Caco-2 (cell line): ENCODE data around the gene ZNF184. TPM values are rescaled to one million over a fixed set of nuclear protein-coding genes. Genes with fewer than 3 reads are reported as not detected.

Experiments
- BruUV-seq: library from RNA; stranded (reverse); fragments of 400-500 nt; replicated peaks from 2 replicates; lab custom pipeline; 2021; lab: Mats Ljungman, UMichigan
- CTCF ChIA-PET: fragments of 300-600 bp; sonication (Branson Sonifier 250); formaldehyde crosslinking; loops from one replicate; lab custom pipeline; 2022; ENCODE audit warnings: antibody characterized with exemption; lab: Charles Lee
- POLR2A ChIA-PET: fragments of 300-600 bp; sonication (Branson Sonifier 250); formaldehyde crosslinking; loops from one replicate; lab custom pipeline; 2022; ENCODE audit warnings: antibody characterized with exemption; lab: Charles Lee
- DNase-seq, 2 experiments: peaks; one replicate each; pipeline versions ENCODE4 v3.0.0 to v3.0.0-alpha.2; 2020 to 2022
- H3K27me3 ChIP-seq: replicated peaks from 2 replicates; pipeline ENCODE4 v1.6.0; 2011; ENCODE audit warnings: low read length; ENCODE audit not compliant: control insufficient read depth, insufficient read depth
- H3K36me3 ChIP-seq: 2 replicates; pipeline ENCODE4 v1.5.1; 2011; ENCODE audit warnings: low read length; ENCODE audit not compliant: control insufficient read depth, insufficient read depth
- H3K4me1 ChIP-seq: fragments of 250-450 bp; sonication (Bioruptor Pico); 2 replicates; pipeline ENCODE4 v1.5.1; 2020; ENCODE audit warnings: mild to moderate bottlenecking
- H3K4me3 ChIP-seq: 2 replicates; pipeline ENCODE4 v1.5.1; 2011; ENCODE audit warnings: low read depth, mild to moderate bottlenecking, control low read depth, low read length
- H3K9me3 ChIP-seq: fragments of 250-450 bp; sonication (Bioruptor Pico); 2 replicates; pipeline ENCODE4 v1.5.1; 2020; ENCODE audit warnings: mild to moderate bottlenecking, moderate library complexity
- H3K27ac Mint-ChIP-seq: one replicate; pipeline ENCODE4 v1.8.0; 2022; ENCODE audit warnings: mixed read lengths; ENCODE audit not compliant: unreplicated experiment
- H3K27me3 Mint-ChIP-seq: one replicate; pipeline ENCODE4 v1.8.0; 2022; ENCODE audit warnings: mixed read lengths; ENCODE audit not compliant: insufficient read depth, unreplicated experiment
- H3K36me3 Mint-ChIP-seq: one replicate; pipeline ENCODE4 v1.8.0; 2022; ENCODE audit warnings: mild to moderate bottlenecking, mixed read lengths; ENCODE audit not compliant: insufficient read depth, unreplicated experiment
- H3K4me1 Mint-ChIP-seq: one replicate; pipeline ENCODE4 v1.8.0; 2022; ENCODE audit warnings: low read depth, mixed read lengths; ENCODE audit not compliant: unreplicated experiment
- H3K4me3 Mint-ChIP-seq: one replicate; pipeline ENCODE4 v1.8.0; 2022; ENCODE audit warnings: mild to moderate bottlenecking, moderate library complexity, mixed read lengths; ENCODE audit not compliant: unreplicated experiment
- H3K9me3 Mint-ChIP-seq: one replicate; pipeline ENCODE4 v1.8.0; 2022; ENCODE audit warnings: mixed read lengths; ENCODE audit not compliant: unreplicated experiment
- CTCF ChIP-seq, 2 experiments: fragments of 200-600 bp in 1 of 2; IDR thresholded peaks; 1 replicate in 1 of 2; 2 replicates in 1 of 2; pipeline versions ENCODE4 v1.5.1 to v1.8.0; 2011 to 2022; ENCODE audit warnings: antibody characterized with exemption in 1 of 2, control low read depth in 1 of 2, inconsistent platforms in 1 of 2, low read depth in 1 of 2, low read length in 1 of 2, mild to moderate bottlenecking in 1 of 2, moderate library complexity in 1 of 2; ENCODE audit not compliant: insufficient read depth in 1 of 2, severe bottlenecking in 1 of 2, unreplicated experiment in 1 of 2
- intact Hi-C: fragments of 100-400 bp; cut with micrococcal nuclease; formaldehyde crosslinking; loops from one replicate; pipeline ENCODE4 v1.10.0; 2022; ENCODE audit not compliant: unreplicated experiment
- total RNA-seq: library from RNA; stranded (reverse); gene quantifications from 2 replicates; pipeline ENCODE4 v1.2.3, GENCODE V29; 2022

ZNF184 gene
- total RNA-seq, 1 experiment from 2014 or later, result 3.9 TPM

- no peak for TF ChIP-seq CTCF (IDR thresholded peaks at IDR 0.05; ENCODE audit: insufficient read depth in 1 of 2, low read depth in 1 of 2, low read length in 1 of 2, severe bottlenecking in 1 of 2, unreplicated experiment in 1 of 2)
- Mint-ChIP-seq H3K4me1 (no peaks in the 10 kb centered on the region), H3K9me3 (peaks cover 11% of the 10 kb centered on the region), H3K36me3 (no peaks in the 10 kb centered on the region), H3K27ac (no peak overlapping the region), H3K27me3 (no peaks in the 10 kb centered on the region), H3K4me3 (no peak overlapping the region)
- ChIA-PET CTCF (no interaction called here), POLR2A (no interaction called here)
- Histone ChIP-seq H3K27me3 (no peaks in the 10 kb centered on the region), H3K36me3 (no peaks in the 10 kb centered on the region; the same call in 1 of the 2 replicates), H3K9me3 (no peaks in the 10 kb centered on the region), H3K4me1 (no peaks in the 10 kb centered on the region), H3K4me3 (no peak overlapping the region)
- BruUV-seq, result no TSS peak
- intact Hi-C loops, result no loop called here
- DNase-seq, result no peak
Measured at GRCh38 chr6:27442932-27443331, 30.0 kb downstream of the ZNF184 start.

GRCh38 chr6:27441001-27441400 is 31.9 kb downstream of the ZNF184 start:
- Histone ChIP-seq H3K9me3 (no peaks in the 10 kb centered on the region), H3K36me3 (no peaks in the 10 kb centered on the region; the same call in 1 of the 2 replicates), H3K4me3 (no peak overlapping the region), H3K27me3 (no peaks in the 10 kb centered on the region), H3K4me1 (no peaks in the 10 kb centered on the region)
- Mint-ChIP-seq H3K4me1 (no peaks in the 10 kb centered on the region), H3K9me3 (peaks cover 7% of the 10 kb centered on the region), H3K36me3 (no peaks in the 10 kb centered on the region), H3K27ac (no peak overlapping the region), H3K4me3 (no peak overlapping the region), H3K27me3 (no peaks in the 10 kb centered on the region)
- intact Hi-C loops, result no loop called here
- no peak for TF ChIP-seq CTCF (IDR thresholded peaks at IDR 0.05; ENCODE audit: insufficient read depth in 1 of 2, low read depth in 1 of 2, low read length in 1 of 2, severe bottlenecking in 1 of 2, unreplicated experiment in 1 of 2)
- POLR2A ChIA-PET, result no interaction called here
- CTCF ChIA-PET, result no interaction called here
- no TSS peak for BruUV-seq
- no peak for DNase-seq

GRCh38 chr6:27439371-27439770 is 33.5 kb downstream of the ZNF184 start:
- Histone ChIP-seq H3K9me3 (no peaks in the 10 kb centered on the region), H3K27me3 (no peaks in the 10 kb centered on the region), H3K4me1 (no peaks in the 10 kb centered on the region), H3K4me3 (no peak overlapping the region), H3K36me3 (no peaks in the 10 kb centered on the region; the same call in 1 of the 2 replicates)
- Mint-ChIP-seq H3K9me3 (no peaks in the 10 kb centered on the region), H3K27ac (no peak overlapping the region), H3K27me3 (peaks cover 7% of the 10 kb centered on the region), H3K4me3 (no peak overlapping the region), H3K36me3 (no peaks in the 10 kb centered on the region), H3K4me1 (no peaks in the 10 kb centered on the region)
- ChIA-PET CTCF (no interaction called here), POLR2A (no interaction called here)
- intact Hi-C loops, result no loop called here
- BruUV-seq, result no TSS peak
- DNase-seq, result no peak
- TF ChIP-seq CTCF (IDR thresholded peaks at IDR 0.05; ENCODE audit: insufficient read depth in 1 of 2, low read depth in 1 of 2, low read length in 1 of 2, severe bottlenecking in 1 of 2, unreplicated experiment in 1 of 2), result no peak
